VCaP (cell line): Measurements from ENCODE around the gene TXNDC15.
"Not testable (repeated sequence)": the region's sequence is repeated elsewhere in the genome, so short reads cannot be mapped to it uniquely, and the experiment has no call there.

ENCODE experiments used
- H3K27ac ChIP-seq: fragments of 450-650 bp; 2 replicates; pipeline ENCODE4 v1.5.1; 2017
- CTCF ChIP-seq: fragments of 450-650 bp; conservative IDR thresholded peaks from 2 replicates; pipeline ENCODE4 v1.5.1; 2017; ENCODE audit warnings: mild to moderate bottlenecking, moderate library complexity

The TXNDC15 gene

GRCh38 chr5:134904610-134905245 lies 30.6 kb downstream of the TXNDC15 start, which contains the start of gene PCBD2:
PCBD2 (plus strand) TSS chr5:134905131; CDS start chr5:134905140, 9 bp downstream.
- H3K27ac ChIP-seq: peak within 1 kb of the TSS; percentile 98
- TF ChIP-seq CTCF: peak; percentile 96

GRCh38 chr5:134905246-134905996 lies 31.2 kb downstream of the TXNDC15 start:
- H3K27ac ChIP-seq: peak overlapping the region; percentile 98
- TF ChIP-seq CTCF: peak; percentile 77

- no peak for TF ChIP-seq CTCF
- peak overlapping the region; percentile 98 for H3K27ac ChIP-seq
Observed at GRCh38 chr5:134906811-134907210, 32.6 kb downstream of the TXNDC15 start.

- H3K27ac ChIP-seq: not testable (repeated sequence)
Observed at GRCh38 chr5:134910752-134911151, 36.6 kb downstream of the TXNDC15 start.

- TF ChIP-seq CTCF: no peak
- no peak overlapping the region for H3K27ac ChIP-seq
Observed at GRCh38 chr5:134911285-134912206, 37.4 kb downstream of the TXNDC15 start.

- H3K27ac ChIP-seq: no peak overlapping the region
- no peak for TF ChIP-seq CTCF
Observed at GRCh38 chr5:134913254-134913653, 39.1 kb downstream of the TXNDC15 start.

- TF ChIP-seq CTCF: no peak
- H3K27ac ChIP-seq: no peak overlapping the region
Observed at GRCh38 chr5:134913795-134914194, 39.6 kb downstream of the TXNDC15 start.
